DOHH2 (cell line): ENCODE measurements around the gene COQ10B.

Experiments used
- H3F3A ChIP-seq: fragments of 200-600 bp; sonication (generic), shearing (Covaris generic); 2 replicates; pipeline ENCODE4 v1.6.0; 2016; ENCODE audit warnings: antibody characterized with exemption, mild to moderate bottlenecking; ENCODE audit not compliant: control insufficient read depth, insufficient read depth
- H3K27ac ChIP-seq: fragments of 200-600 bp; sonication (generic); 2 replicates; pipeline ENCODE4 v1.5.1; 2014; ENCODE audit warnings: low read depth, mild to moderate bottlenecking, low read length, moderate library complexity
- H3K27me3 ChIP-seq: fragments of 200-600 bp; sonication (generic); 2 replicates; pipeline ENCODE4 v1.6.1; 2014; ENCODE audit warnings: mild to moderate bottlenecking, low read length, mixed read lengths; ENCODE audit not compliant: control insufficient read depth
- H3K36me3 ChIP-seq: fragments of 200-600 bp; sonication (generic); 2 replicates; pipeline ENCODE4 v1.6.1; 2014; ENCODE audit warnings: mild to moderate bottlenecking, low read length, moderate library complexity, mixed read lengths; ENCODE audit not compliant: control insufficient read depth
- H3K4me1 ChIP-seq: fragments of 200-600 bp; sonication (generic); 2 replicates; pipeline ENCODE4 v1.6.1; 2014; ENCODE audit warnings: mild to moderate bottlenecking, low read length, mixed read lengths; ENCODE audit not compliant: control insufficient read depth
- H3K4me2 ChIP-seq: fragments of 200-600 bp; sonication (generic); 2 replicates; pipeline ENCODE4 v1.6.0; 2014; ENCODE audit warnings: mild to moderate bottlenecking, low read length, moderate library complexity
- H3K4me3 ChIP-seq: fragments of 200-600 bp; sonication (generic); 2 replicates; pipeline ENCODE4 v1.5.1; 2014; ENCODE audit warnings: mild to moderate bottlenecking, low read length, mixed read lengths
- H3K79me2 ChIP-seq: fragments of 200-600 bp; sonication (generic); 2 replicates; pipeline ENCODE4 v1.6.1; 2014; ENCODE audit warnings: mild to moderate bottlenecking, low read length, mixed read lengths; ENCODE audit not compliant: control insufficient read depth
- H3K9me2 ChIP-seq: fragments of 200-600 bp; sonication (generic); replicated peaks from 2 replicates; pipeline ENCODE4 v1.6.1; 2014; ENCODE audit warnings: mild to moderate bottlenecking, low read length, mixed read lengths; ENCODE audit not compliant: control insufficient read depth
- H3K9me3 ChIP-seq: fragments of 200-600 bp; sonication (generic); 2 replicates; pipeline ENCODE4 v1.6.1; 2014; ENCODE audit warnings: antibody characterized with exemption, low read length, mixed read lengths; ENCODE audit not compliant: control insufficient read depth, insufficient read depth
- H4K20me1 ChIP-seq: fragments of 200-600 bp; sonication (generic); 2 replicates; pipeline ENCODE4 v1.6.0; 2014; ENCODE audit warnings: low read depth, mild to moderate bottlenecking, antibody characterized with exemption, low read length, moderate library complexity; ENCODE audit not compliant: control insufficient read depth, insufficient read depth
- EZH2phosphoT487 ChIP-seq: fragments of 200-600 bp; sonication (generic); IDR thresholded peaks from 2 replicates; pipeline ENCODE4 v1.6.1; 2017; ENCODE audit warnings: borderline replicate concordance, mild to moderate bottlenecking, antibody characterized with exemption, low read length, moderate library complexity, mixed read lengths
- TF ChIP-seq, protein P1 (sequence below): fragments of 200-600 bp; sonication (generic); IDR thresholded peaks from one replicate; pipeline ENCODE4 v1.5.1; 2014; ENCODE audit warnings: antibody characterized with exemption, mild to moderate bottlenecking, low read depth, low read length; ENCODE audit not compliant: poor library complexity, severe bottlenecking

COQ10B gene

DNA sequence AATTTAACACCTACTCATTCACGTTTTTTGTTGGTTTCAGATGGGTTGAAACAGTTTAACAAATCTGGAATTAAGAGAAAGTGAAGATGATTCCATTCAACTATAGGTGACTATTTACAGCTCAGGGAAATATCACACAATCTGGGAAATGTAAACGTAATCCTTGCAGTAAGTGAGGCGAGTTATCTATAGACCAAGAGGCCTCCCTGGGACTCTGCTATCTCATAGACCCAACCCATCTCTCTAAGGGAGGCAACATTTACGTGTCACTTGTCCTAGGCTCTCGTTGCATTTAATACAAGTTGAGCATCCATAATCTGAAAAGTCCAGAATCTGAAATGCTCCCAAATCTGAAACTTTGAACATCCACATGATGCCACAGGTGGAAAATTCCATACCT lies 60.6 kb downstream of the COQ10B start:
- peaks cover 33% of the 10 kb centered on the region for H3K36me3 ChIP-seq
- peaks cover 23% of the 10 kb centered on the region for H3F3A ChIP-seq
- H3K4me3 ChIP-seq: peak overlapping the region; percentile 85
- no peaks in the 10 kb centered on the region for H4K20me1 ChIP-seq
- H3K9me2 ChIP-seq: no peaks in the 10 kb centered on the region
- peak overlapping the region; percentile 85 for H3K4me2 ChIP-seq
- peaks cover 27% of the 10 kb centered on the region for H3K4me1 ChIP-seq
- peaks cover 52% of the 10 kb centered on the region for H3K79me2 ChIP-seq
- TF ChIP-seq EZH2phosphoT487: no peak
- TF ChIP-seq, protein P1, sequence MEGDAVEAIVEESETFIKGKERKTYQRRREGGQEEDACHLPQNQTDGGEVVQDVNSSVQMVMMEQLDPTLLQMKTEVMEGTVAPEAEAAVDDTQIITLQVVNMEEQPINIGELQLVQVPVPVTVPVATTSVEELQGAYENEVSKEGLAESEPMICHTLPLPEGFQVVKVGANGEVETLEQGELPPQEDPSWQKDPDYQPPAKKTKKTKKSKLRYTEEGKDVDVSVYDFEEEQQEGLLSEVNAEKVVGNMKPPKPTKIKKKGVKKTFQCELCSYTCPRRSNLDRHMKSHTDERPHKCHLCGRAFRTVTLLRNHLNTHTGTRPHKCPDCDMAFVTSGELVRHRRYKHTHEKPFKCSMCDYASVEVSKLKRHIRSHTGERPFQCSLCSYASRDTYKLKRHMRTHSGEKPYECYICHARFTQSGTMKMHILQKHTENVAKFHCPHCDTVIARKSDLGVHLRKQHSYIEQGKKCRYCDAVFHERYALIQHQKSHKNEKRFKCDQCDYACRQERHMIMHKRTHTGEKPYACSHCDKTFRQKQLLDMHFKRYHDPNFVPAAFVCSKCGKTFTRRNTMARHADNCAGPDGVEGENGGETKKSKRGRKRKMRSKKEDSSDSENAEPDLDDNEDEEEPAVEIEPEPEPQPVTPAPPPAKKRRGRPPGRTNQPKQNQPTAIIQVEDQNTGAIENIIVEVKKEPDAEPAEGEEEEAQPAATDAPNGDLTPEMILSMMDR: no peak
- H3K9me3 ChIP-seq: no peaks in the 10 kb centered on the region
- no peaks in the 10 kb centered on the region for H3K27me3 ChIP-seq
- peak overlapping the region; percentile 92 for H3K27ac ChIP-seq

DNA sequence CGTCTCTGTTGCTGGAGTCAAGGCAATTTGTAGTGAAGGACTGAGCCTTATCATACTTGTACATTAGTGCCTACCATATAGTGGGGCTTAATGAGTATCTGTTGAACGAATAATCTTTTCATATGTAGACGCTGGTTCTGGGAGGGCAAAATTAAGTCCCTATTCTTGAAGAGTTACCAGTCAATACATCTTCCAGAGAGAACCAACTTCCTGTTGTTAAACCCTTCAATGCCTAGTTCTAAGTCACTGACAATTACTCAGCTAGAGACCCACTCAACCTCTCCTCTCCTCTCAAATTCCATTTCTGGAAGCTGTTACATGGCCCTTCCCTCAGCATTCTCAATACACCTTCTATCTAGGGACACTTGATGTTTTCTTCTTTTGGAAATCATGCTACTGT lies 61.4 kb downstream of the COQ10B start:
- peak overlapping the region; percentile 92 for H3K27ac ChIP-seq
- peak overlapping the region; percentile 85 for H3K4me3 ChIP-seq
- no peaks in the 10 kb centered on the region for H3K9me3 ChIP-seq
- peaks cover 23% of the 10 kb centered on the region for H3F3A ChIP-seq
- peak overlapping the region; percentile 85 for H3K4me2 ChIP-seq
- no peaks in the 10 kb centered on the region for H3K9me2 ChIP-seq
- H3K79me2 ChIP-seq: peaks cover 61% of the 10 kb centered on the region
- no peaks in the 10 kb centered on the region for H4K20me1 ChIP-seq
- peaks cover 27% of the 10 kb centered on the region for H3K4me1 ChIP-seq
- H3K36me3 ChIP-seq: peaks cover 41% of the 10 kb centered on the region
- TF ChIP-seq, protein P1: no peak
- no peak for TF ChIP-seq EZH2phosphoT487
- no peaks in the 10 kb centered on the region for H3K27me3 ChIP-seq

DNA sequence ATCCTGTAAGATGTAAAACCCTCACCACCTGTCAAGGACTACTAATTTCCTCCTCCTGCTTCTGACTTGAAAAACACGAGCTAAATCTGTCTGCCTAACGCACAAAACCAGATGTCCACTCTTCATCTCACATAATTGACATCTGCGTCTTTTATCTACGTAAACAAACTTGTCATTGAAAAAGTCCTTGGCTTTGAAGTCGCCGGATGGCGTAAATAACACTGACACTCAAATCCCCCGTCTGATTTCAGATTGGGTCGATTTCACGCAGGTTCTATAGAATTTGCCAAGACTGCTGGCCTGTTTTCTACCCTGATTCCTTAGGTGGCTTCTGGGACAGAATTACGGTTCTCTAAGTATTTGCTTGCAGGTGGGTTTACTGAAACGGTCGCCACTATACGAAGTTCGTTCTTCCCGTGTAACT lies 62.0 kb downstream of the COQ10B start:
- Histone ChIP-seq H3K4me2 (peak overlapping the region; percentile 85), H3K27me3 (no peaks in the 10 kb centered on the region), H3K4me3 (peak overlapping the region; percentile 85), H3K9me3 (peaks cover 1% of the 10 kb centered on the region; the same call in 1 of the 2 replicates), H3F3A (peaks cover 23% of the 10 kb centered on the region), H4K20me1 (no peaks in the 10 kb centered on the region), H3K27ac (peak overlapping the region; percentile 92), H3K9me2 (no peaks in the 10 kb centered on the region), H3K79me2 (peaks cover 66% of the 10 kb centered on the region), H3K36me3 (peaks cover 45% of the 10 kb centered on the region), H3K4me1 (peaks cover 27% of the 10 kb centered on the region)
- TF ChIP-seq, protein P1: no peak
- no peak for TF ChIP-seq EZH2phosphoT487
